ENCODE results near the gene RGS4.

The RGS4 gene

GRCh38 chr1:163093169-163093568, 24.0 kb downstream of the RGS4 start:
- DNase-seq: no peak
- Histone ChIP-seq H2AFZ (ENCODE audit: low read depth, low read length) (no peak overlapping the region), H4K20me1 (ENCODE audit: insufficient read depth, low read length) (no peaks in the 10 kb centered on the region), H3K27me3 (ENCODE audit: insufficient read depth, low read length, poor library complexity) (peaks cover 3% of the 10 kb centered on the region), H3K79me2 (ENCODE audit: insufficient read depth, low read length) (no peaks in the 10 kb centered on the region), H3K9me3 (ENCODE audit: insufficient read depth, low read length, severe bottlenecking) (no peaks in the 10 kb centered on the region), H3K36me3 (ENCODE audit: insufficient read depth, low read length) (no peaks in the 10 kb centered on the region), H3K4me3 (ENCODE audit: low read depth in 1 of 2, low read length in 2 of 2) (no peak overlapping the region), H3K4me2 (ENCODE audit: insufficient read depth, low read length) (no peak overlapping the region), H3K27ac (ENCODE audit: low read length) (no peak overlapping the region), H3K4me1 (ENCODE audit: insufficient read depth, low read length) (no peaks in the 10 kb centered on the region), H3K9ac (ENCODE audit: low read depth, low read length) (no peak overlapping the region)
- TF ChIP-seq EZH2 (IDR thresholded peaks at IDR 0.05; ENCODE audit: borderline replicate concordance, low read depth, low read length, severe bottlenecking): no peak
- TF ChIP-seq CTCF (IDR thresholded peaks at IDR 0.05; ENCODE audit: borderline replicate concordance, extremely low read depth, low read length, poor library complexity, severe bottlenecking): no peak
- ATAC-seq (ENCODE audit: insufficient read depth, low read depth): no peak

GRCh38 chr1:163093579-163093978, 24.4 kb downstream of the RGS4 start:
- no peaks in the 10 kb centered on the region for H3K9me3 ChIP-seq (ENCODE audit: insufficient read depth, low read length, severe bottlenecking)
- no peaks in the 10 kb centered on the region for H4K20me1 ChIP-seq (ENCODE audit: insufficient read depth, low read length)
- H3K36me3 ChIP-seq (ENCODE audit: insufficient read depth, low read length): no peaks in the 10 kb centered on the region
- no peak for ATAC-seq (ENCODE audit: insufficient read depth, low read depth)
- H3K27ac ChIP-seq (ENCODE audit: low read length): no peak overlapping the region
- DNase-seq: no peak
- H3K4me2 ChIP-seq (ENCODE audit: insufficient read depth, low read length): no peak overlapping the region
- TF ChIP-seq EZH2 (IDR thresholded peaks at IDR 0.05; ENCODE audit: borderline replicate concordance, low read depth, low read length, severe bottlenecking): no peak
- no peak for TF ChIP-seq CTCF (IDR thresholded peaks at IDR 0.05; ENCODE audit: borderline replicate concordance, extremely low read depth, low read length, poor library complexity, severe bottlenecking)
- no peak overlapping the region for H3K4me3 ChIP-seq (ENCODE audit: low read depth in 1 of 2, low read length in 2 of 2)
- H3K79me2 ChIP-seq (ENCODE audit: insufficient read depth, low read length): no peaks in the 10 kb centered on the region
- peaks cover 3% of the 10 kb centered on the region for H3K27me3 ChIP-seq (ENCODE audit: insufficient read depth, low read length, poor library complexity)
- H2AFZ ChIP-seq (ENCODE audit: low read depth, low read length): no peak overlapping the region
- H3K9ac ChIP-seq (ENCODE audit: low read depth, low read length): no peak overlapping the region
- no peaks in the 10 kb centered on the region for H3K4me1 ChIP-seq (ENCODE audit: insufficient read depth, low read length)

- no peak overlapping the region for H3K27ac ChIP-seq (ENCODE audit: low read length)
- H2AFZ ChIP-seq (ENCODE audit: low read depth, low read length): no peak overlapping the region
- no peak overlapping the region for H3K9ac ChIP-seq (ENCODE audit: low read depth, low read length)
- H3K4me1 ChIP-seq (ENCODE audit: insufficient read depth, low read length): no peaks in the 10 kb centered on the region
- no peaks in the 10 kb centered on the region for H3K36me3 ChIP-seq (ENCODE audit: insufficient read depth, low read length)
- DNase-seq (no peak), ATAC-seq (ENCODE audit: insufficient read depth, low read depth) (no peak)
- H3K4me2 ChIP-seq (ENCODE audit: insufficient read depth, low read length): no peak overlapping the region
- H3K79me2 ChIP-seq (ENCODE audit: insufficient read depth, low read length): no peaks in the 10 kb centered on the region
- no peak overlapping the region for H3K4me3 ChIP-seq (ENCODE audit: low read depth in 1 of 2, low read length in 2 of 2)
- peaks cover 3% of the 10 kb centered on the region for H3K27me3 ChIP-seq (ENCODE audit: insufficient read depth, low read length, poor library complexity)
- no peaks in the 10 kb centered on the region for H4K20me1 ChIP-seq (ENCODE audit: insufficient read depth, low read length)
- no peaks in the 10 kb centered on the region for H3K9me3 ChIP-seq (ENCODE audit: insufficient read depth, low read length, severe bottlenecking)
- no peak for TF ChIP-seq EZH2 (IDR thresholded peaks at IDR 0.05; ENCODE audit: borderline replicate concordance, low read depth, low read length, severe bottlenecking)
- no peak for TF ChIP-seq CTCF (IDR thresholded peaks at IDR 0.05; ENCODE audit: borderline replicate concordance, extremely low read depth, low read length, poor library complexity, severe bottlenecking)
These were observed 25.0 kb downstream of the RGS4 start for GRCh38 chr1:163094182-163094581.

GRCh38 chr1:163094589-163094988, 25.4 kb downstream of the RGS4 start:
- H2AFZ ChIP-seq (ENCODE audit: low read depth, low read length): no peak overlapping the region

More at GRCh38 chr1:163094589-163094988, 25.4 kb downstream of the RGS4 start:
- Histone ChIP-seq H3K36me3 (ENCODE audit: insufficient read depth, low read length) (no peaks in the 10 kb centered on the region), H3K9me3 (ENCODE audit: insufficient read depth, low read length, severe bottlenecking) (no peaks in the 10 kb centered on the region), H3K27ac (ENCODE audit: low read length) (no peak overlapping the region), H3K4me2 (ENCODE audit: insufficient read depth, low read length) (no peak overlapping the region), H3K27me3 (ENCODE audit: insufficient read depth, low read length, poor library complexity) (peaks cover 3% of the 10 kb centered on the region), H3K4me3 (ENCODE audit: low read depth in 1 of 2, low read length in 2 of 2) (no peak overlapping the region), H3K79me2 (ENCODE audit: insufficient read depth, low read length) (no peaks in the 10 kb centered on the region), H3K9ac (ENCODE audit: low read depth, low read length) (no peak overlapping the region), H4K20me1 (ENCODE audit: insufficient read depth, low read length) (no peaks in the 10 kb centered on the region), H3K4me1 (ENCODE audit: insufficient read depth, low read length) (no peaks in the 10 kb centered on the region)
- TF ChIP-seq CTCF (IDR thresholded peaks at IDR 0.05; ENCODE audit: borderline replicate concordance, extremely low read depth, low read length, poor library complexity, severe bottlenecking) (no peak), EZH2 (IDR thresholded peaks at IDR 0.05; ENCODE audit: borderline replicate concordance, low read depth, low read length, severe bottlenecking) (no peak)
- ATAC-seq (ENCODE audit: insufficient read depth, low read depth) (no peak), DNase-seq (no peak)
